HG02870 (cell line): ENCODE results near the gene SEC31A.
"Not testable (repeated sequence)": the region's sequence is repeated elsewhere in the genome, so short reads cannot be mapped to it uniquely, and the experiment has no call there.

Experiments
- ATAC-seq: cut with Tn5 transposase; IDR thresholded peaks from one replicate; pipeline ENCODE4 v1.9.1; 2021; ENCODE audit warnings: mild to moderate bottlenecking, moderate library complexity; ENCODE audit not compliant: unreplicated experiment

Gene SEC31A, protein sequence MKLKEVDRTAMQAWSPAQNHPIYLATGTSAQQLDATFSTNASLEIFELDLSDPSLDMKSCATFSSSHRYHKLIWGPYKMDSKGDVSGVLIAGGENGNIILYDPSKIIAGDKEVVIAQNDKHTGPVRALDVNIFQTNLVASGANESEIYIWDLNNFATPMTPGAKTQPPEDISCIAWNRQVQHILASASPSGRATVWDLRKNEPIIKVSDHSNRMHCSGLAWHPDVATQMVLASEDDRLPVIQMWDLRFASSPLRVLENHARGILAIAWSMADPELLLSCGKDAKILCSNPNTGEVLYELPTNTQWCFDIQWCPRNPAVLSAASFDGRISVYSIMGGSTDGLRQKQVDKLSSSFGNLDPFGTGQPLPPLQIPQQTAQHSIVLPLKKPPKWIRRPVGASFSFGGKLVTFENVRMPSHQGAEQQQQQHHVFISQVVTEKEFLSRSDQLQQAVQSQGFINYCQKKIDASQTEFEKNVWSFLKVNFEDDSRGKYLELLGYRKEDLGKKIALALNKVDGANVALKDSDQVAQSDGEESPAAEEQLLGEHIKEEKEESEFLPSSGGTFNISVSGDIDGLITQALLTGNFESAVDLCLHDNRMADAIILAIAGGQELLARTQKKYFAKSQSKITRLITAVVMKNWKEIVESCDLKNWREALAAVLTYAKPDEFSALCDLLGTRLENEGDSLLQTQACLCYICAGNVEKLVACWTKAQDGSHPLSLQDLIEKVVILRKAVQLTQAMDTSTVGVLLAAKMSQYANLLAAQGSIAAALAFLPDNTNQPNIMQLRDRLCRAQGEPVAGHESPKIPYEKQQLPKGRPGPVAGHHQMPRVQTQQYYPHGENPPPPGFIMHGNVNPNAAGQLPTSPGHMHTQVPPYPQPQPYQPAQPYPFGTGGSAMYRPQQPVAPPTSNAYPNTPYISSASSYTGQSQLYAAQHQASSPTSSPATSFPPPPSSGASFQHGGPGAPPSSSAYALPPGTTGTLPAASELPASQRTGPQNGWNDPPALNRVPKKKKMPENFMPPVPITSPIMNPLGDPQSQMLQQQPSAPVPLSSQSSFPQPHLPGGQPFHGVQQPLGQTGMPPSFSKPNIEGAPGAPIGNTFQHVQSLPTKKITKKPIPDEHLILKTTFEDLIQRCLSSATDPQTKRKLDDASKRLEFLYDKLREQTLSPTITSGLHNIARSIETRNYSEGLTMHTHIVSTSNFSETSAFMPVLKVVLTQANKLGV

DNA sequence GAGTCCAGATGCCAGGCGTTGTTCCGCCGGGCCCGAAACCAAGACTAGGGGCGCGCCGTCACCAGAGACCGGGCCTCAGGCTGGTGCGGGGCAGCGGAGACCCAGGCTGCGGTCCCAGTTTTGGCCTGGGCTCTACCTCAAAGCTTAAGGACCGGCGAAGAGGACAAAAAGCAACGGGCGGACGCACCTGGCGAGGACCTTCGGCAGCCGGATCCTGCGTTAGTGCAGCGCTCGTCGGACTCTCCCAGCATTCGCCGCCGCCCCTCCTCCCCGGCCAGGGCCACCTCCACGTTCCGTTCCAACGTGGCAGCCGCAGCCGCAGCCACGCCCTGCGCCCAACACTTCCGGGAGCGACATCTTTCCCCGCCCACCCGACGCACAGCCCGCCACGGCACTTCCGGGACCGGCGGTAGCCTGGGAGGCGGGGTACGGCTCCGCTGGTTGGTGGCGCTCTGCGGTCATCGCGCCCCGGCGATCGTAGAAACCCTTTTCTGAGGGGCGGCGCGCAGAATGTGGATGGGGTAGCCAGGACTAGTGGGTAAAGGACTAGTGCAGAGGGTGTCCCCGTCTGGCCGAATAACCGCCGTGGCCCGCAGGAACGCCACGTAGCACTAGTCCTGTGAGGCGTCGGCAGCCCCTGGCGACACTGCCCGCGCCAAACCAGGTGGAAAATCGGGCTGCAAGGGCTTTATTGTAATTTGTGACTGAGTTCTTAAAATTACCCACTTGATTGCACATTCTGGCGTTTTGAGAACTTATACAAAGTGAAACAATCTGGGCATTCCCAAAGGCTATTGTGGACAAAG, at the start of gene SEC31A:
Gene SEC31A (minus strand): TSS at position 253 of the 806 bp plus-strand sequence. CDS start 9,217 bp downstream, outside the sequence.
- peak; percentile 85 for ATAC-seq

DNA sequence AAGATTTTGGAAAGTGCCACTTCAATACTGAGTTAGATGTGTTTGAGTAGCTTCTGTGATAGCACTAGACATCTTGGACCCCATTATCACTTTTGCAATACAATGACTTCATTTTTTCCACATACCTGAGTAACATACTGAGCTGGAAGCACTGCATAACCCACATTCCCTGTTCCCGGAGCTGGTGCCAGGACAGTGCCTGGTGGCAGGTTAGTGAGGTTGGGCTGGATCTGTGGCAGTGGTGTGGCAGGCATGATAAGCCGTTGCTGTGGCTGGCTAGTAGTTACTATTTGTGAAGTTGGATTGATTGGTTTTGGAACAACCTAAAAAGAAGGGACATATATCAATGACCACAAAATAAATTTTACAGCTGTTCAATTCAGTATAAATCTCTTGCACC, 48.5 kb upstream of the SEC31A start:
- ATAC-seq = no peak

DNA sequence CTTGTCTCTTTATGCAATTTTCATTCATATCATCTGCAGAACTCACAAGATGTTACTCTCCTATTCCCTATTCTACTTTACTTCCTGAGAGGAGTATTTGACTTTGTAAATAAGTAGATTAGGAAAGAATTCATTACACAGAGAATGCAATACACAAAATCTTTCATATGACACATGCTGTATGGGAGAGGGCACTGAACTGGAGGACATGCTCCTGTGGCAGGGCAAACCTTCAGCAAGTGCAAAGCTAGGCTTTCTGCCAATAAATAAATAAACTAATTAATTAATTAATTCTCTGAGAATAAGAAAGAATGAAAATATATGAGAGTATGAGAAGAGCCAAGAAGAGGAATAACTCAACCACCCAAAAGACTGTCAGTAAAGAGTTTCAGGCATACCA, 43.5 kb upstream of the SEC31A start:
- no peak for ATAC-seq

DNA sequence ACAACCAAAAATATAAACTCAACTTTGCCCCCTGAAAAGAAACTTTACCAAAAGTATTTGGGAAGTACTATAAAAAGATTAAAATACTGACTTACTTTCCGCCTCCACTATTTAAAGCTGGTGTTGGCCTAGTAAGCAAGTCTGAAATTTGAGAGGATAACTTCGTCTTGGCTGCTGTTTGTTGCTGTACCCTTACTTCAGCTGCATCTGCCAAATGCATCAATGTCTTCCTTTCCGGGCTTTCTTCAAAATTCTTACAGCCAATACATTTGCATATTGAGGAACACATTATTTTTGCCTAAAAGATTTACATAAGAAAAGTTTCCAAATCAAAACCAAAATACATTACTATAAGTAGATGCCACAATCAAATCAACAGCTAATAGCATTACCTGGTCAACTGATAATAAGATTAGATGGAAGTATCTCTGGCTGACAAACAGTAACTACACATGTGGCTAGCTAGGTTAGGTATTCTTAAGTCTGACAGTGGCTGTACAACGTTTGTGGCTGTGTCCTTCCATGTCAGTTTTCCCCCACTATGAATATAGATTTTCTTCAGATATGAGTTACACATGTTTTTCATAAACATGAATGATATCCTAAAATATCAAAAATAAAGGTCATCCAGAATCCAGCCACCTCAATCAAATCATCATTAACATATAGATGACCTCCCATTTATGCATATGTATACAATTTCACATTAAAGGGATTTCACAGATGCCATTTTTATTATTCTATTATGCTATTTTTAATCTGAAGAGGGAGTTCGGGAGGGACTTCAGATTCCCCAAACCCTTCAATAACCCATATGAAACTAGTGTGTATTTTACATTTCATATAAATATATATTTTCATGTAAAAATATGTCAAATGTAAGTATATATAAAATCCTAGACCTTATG, 40.1 kb upstream of the SEC31A start:
- ATAC-seq = no peak

DNA sequence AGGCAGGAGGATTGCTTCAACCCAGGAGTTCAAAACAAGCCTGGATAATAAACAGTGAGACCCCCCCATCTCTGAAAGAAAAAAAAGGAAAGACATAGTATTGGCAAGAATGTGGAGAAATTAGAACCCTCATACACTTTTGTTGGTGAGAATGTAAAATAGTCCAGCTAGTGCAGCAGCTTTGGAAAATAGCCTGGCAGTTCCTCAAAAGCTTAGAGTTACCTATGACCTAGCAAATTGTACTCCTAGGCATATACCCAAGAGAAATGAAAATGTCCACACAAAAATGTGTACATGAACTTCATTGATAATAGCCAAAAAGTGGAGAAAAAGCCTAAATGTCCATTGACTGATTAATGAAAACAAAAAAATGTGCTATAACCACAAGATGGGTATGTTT, 30.8 kb upstream of the SEC31A start:
- ATAC-seq = no peak

DNA sequence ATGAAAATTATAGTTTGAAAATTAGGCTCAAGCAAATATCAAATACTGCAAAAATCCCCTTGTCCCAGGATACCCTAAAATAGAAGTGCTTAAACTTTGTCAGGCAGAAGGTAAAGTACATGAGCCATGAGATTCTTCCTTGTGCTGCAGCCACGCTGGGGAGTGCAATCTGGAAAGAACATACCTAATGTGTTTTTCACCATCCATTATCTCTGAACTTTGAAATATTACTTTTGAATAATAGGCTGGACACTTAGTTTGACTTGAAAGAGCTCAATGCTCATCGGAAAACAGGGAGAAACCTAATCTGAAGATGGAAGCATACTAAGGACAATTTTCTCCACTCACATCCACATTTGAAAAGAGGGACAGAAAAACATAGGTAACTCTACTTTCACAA, 28.4 kb upstream of the SEC31A start:
- ATAC-seq = no peak

DNA sequence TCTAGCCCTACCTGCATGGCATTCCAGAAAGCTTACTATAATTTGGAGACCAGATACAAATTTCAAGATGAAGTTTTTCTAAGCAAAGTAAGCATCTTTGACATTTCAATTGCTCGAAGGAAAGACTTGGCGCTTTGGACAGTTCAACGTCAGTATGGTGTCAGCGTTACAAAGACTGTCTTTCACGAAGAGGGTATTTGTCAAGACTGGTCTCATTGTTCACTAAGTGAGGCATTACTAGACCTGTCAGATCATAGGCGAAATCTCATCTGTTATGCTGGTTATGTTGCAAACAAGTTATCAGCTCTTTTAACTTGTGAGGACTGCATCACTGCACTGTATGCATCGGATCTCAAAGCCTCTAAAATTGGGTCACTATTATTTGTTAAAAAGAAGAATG, 27.1 kb upstream of the SEC31A start:
- no peak for ATAC-seq

DNA sequence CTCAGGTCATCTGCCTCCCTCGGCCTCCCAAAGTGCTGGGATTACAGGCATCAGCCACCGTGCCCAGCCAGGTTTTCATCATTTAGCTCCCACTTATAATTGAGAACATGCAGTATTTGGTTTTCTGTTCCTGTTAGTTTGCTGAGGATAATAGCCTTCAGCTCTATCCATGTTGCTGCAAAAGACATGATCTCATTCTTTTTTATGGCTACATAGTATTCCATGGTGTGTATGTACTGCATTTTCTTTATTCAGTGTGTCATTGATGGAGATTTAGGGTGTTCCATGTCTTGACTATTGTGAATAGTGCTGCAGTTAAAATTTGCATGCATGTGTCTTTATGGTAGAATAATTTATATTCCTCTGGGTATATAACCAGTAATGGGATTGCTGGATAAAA, 23.0 kb upstream of the SEC31A start:
- not testable (repeated sequence) for ATAC-seq

DNA sequence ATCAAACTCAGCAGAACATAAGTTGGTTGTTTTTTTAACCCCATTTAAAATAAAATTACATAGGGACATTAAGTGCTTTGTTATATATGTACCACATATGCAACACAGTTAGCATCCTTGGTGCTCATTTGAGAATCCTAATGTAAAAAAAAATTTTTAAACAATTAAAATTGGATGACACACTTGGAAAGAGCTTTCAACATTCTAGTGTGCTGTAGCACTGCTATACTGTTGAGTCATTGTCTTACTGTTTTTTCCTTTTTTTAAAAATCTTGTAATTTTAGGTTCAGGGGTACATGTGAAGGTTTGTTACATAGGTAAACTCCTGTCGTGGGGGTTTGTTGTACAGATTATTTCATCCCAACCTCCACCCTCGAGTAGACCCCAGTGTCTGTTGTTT, 22.4 kb upstream of the SEC31A start:
- ATAC-seq = no peak

DNA sequence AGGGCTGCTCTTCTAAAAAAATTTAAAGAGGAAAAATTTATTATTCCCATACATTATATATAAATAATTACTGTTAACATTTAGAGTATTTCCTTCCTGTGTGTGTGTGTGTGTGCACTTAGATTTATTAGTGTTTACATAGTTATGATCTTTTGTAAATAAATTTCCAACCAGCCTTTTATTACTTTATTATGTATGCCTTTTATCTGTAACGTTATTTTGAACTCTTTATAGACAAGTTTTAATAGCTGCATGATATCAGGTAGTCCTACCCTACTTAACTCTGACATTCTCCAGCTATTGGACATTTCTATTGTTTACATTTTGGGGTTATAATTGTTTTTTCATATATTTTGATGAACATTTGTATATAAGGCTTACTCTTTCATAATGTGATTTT, 18.4 kb upstream of the SEC31A start:
- ATAC-seq = no peak

DNA sequence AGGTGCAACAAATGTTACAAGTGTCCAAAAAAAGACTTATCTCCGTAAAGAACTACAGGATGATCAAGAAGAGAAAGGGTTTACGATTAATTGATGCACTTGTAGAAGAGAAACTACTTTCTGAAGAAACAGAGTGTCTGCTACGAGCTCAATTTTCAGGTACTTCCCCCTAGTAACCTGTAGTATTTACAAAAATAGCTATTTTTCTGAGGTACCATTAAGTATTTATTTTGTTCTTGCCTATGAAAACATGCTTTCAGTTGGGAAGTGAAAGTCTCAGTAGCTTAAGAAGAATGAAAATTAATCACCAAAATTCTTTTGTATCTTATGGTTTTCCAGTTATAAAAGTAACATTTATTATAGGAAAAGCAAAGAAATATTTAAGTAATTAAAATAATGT, 15.5 kb upstream of the SEC31A start:
- ATAC-seq = peak; percentile 55

DNA sequence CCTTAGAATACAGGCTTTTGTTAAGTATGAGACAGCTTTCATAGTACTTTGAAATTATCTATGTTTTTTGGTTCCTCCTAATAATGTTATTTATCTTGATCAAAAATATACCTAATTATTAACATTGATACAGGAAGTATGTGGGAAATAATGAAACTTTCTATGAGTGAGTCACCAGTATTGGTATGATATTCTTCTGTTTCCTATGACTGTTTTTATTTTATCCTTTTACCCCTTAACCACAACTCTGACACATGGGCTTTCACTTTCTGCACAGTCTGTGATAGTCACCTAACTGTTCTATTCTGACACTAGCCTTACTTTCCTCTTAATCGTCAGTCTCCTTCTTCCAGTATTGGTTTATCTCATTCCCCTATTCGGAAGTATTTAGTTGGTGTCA, 14.3 kb upstream of the SEC31A start:
- ATAC-seq = peak; percentile 52

DNA sequence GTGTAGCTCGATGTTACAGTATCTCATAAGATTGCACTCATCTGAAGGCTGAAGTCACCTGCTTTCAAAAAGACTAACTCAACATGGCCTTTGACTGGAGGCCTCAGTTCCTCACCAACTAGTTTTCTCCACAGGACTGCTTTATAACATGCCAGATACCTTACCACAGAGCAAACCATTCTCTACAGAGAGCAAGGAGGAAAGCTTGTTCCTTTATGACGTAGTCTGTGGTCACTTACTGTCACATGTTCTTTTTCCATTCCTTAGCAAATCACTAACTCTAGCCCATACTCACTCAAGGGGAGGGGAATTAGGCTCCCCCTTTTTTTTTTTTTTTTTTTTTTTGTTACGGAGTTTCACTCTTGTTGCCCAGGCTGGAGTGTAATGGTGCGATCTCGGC, 12.8 kb upstream of the SEC31A start:
- ATAC-seq = no peak

DNA sequence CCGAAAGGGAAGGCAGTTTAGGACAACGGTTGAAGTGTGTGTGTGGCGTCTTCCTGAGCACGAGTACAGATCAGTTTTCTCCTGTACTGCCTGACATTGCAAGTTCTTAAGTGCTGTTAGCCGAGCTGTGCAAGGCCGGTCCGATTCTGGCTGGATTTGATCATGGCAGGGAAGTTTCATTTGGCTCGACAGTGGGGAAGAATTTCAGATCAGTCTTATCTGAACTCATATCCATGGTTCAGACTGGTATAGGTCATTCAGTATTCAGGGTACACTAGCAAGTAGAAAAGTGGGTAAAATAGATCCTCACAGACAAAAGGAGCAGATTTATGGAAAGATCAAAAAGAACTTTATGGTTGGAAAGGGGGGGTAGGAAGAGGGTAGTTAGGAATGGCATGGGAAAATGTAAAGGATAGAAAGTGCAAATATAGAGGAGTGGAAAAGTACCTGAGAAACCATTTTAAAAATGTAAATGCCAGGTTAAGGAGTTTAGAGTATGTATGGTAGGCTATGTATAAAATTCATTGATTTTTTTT, 10.3 kb upstream of the SEC31A start:
- ATAC-seq = no peak

DNA sequence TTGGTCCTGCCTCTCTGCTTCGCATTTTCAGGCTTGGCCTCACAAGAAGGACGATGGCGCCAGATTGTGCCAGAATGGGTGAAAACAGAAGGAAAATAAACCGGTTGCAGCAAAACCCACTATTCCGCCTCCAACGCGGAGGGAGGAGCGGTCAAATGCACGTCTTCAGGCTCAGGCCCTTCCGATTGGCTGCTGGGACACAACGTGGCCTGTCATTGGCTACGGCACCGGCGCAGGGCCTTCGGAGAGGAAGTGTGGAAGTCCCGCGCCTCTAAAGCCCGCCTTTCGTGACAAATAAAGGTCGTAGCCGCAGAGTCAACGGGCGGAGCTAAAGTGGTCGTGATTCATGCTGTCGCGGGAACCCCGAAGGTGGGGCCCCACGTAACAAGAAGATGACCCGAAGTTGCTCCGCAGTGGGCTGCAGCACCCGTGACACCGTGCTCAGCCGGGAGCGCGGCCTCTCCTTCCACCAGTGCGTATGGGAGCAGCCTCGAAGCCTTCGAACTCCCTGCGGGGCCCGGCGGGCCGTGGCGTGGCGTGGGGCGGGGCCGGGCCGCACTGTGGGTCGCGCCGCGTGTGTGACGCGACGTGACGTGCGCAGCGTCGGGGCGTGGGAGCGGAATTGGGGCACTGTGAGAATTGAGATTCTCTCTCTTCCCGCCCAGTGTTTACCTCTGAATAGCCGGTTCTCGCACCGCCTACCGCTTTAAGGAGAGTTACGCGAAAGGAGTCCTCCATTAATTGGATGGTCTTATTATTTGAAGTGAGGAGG, 9.6 kb upstream of the SEC31A start, which contains the start of gene THAP9:
Gene THAP9 (plus strand): TSS at position 325 of the 772 bp plus-strand sequence. CDS start 68 bp downstream, at position 393.
- peak; percentile 85 for ATAC-seq

DNA sequence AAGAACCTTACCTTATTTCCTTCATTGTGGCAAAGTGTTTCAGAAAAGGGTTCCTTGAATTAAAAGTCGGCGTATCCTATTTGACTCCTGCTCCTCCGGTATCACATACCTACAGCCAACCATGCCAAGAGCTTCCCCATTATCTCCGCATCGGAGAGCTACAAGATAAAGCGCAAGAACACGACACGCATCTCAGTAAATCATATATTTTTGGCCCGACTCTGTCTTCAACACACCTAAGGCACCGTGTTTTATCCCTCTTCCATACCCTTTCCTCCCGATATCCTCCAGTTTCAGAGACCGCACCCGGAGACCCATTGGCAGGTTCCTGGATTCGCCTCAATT, 9.1 kb upstream of the SEC31A start:
- peak; percentile 3 for ATAC-seq

DNA sequence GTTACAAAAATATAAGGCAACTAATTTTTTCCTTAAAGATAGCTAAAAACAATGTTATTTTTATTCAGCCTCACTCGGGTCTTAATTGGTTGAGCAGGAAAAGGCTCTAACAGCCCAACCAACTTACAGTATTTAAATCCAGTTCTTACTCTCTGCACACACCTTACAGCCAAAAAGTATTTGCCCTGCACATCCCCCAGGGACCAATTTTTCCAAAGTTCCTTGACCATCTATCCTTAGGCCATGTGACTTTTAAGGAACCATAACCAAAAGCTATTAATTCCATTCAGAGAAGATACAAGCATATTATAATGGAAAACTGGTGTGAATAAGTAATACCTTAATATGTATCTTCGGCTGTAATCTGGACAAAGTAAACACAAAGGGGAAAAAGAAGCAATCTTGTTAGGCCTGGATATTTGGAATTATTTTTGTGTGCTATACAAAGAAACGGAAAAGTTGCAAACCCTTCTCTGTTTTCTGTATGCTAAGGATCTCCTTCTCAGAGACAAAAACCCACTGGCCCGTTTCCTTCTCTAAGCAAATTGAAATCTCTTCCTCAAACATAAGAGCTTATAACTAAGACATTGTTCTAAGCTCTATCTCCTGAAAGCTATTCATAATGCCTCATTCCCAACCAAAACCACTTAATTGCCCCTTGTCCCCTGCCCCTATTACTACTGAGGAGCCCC, 8.6 kb upstream of the SEC31A start:
- no peak for ATAC-seq
